HG03457 (cell line): ENCODE data around the gene IDUA.
"Not testable (repeated sequence)": the region's sequence is repeated elsewhere in the genome, so short reads cannot be mapped to it uniquely, and the experiment has no call there.

Experiments used
- ATAC-seq: cut with Tn5 transposase; IDR thresholded peaks from one replicate; pipeline ENCODE4 v1.9.1; 2021; ENCODE audit warnings: moderate number of reproducible peaks; ENCODE audit not compliant: unreplicated experiment

The IDUA gene

GRCh38 chr4:999240-999863, 12.5 kb downstream of the IDUA start:
- not testable (repeated sequence) for ATAC-seq

DNA sequence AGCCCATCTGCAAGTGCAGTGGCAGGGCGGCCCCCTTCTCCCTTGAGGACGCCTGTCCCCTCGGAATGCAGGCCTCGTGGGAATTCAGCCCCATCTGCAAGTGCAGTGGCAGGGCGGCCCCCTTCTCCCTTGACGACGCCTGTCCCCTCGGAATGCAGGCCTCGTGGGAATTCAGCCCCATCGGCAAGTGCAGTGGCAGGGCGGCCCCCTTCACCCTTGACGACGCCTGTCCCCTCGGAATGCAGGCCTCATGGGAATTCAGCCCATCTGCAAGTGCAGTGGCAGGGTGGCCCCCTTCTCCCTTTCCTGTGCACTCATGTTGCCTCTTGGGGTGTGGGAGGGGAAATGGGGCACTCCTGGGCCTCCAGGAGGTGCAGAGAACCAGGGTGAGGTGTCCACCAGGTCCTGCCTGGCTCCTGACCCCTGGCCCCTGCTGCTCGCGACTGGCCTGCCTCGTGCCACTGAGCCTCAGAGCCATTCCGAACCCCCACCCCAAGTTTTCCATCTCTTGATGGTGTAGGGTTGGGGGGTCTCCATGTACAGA, 13.1 kb downstream of the IDUA start:
- ATAC-seq = no peak

DNA sequence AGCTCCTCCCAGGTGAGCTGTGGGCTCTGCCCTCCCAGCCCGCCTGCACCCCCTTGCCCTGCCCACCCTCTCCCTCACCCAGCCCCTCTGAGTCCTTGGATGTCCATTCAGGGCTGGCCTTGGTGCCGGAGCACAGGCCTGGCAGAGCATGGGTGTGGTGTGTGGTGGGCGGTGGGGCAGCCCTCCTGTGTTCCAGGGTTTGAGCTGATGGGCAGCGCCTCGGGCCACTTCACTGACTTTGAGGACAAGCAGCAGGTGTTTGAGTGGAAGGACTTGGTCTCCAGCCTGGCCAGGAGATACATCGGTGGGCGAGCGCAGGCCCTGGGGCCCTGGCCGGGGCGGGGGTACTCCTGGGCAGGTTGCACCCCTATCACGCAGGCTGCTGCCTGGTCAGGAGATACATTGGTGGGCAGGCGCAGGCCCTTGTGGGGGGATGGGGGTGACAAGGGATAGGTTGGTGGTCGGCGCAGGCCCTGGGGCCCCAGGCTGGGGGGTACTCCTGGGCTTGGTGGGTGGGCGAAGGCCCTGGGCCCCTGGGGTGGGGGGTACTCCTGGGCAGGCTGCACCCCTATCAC, 13.9 kb downstream of the IDUA start:
- ATAC-seq = no peak

DNA sequence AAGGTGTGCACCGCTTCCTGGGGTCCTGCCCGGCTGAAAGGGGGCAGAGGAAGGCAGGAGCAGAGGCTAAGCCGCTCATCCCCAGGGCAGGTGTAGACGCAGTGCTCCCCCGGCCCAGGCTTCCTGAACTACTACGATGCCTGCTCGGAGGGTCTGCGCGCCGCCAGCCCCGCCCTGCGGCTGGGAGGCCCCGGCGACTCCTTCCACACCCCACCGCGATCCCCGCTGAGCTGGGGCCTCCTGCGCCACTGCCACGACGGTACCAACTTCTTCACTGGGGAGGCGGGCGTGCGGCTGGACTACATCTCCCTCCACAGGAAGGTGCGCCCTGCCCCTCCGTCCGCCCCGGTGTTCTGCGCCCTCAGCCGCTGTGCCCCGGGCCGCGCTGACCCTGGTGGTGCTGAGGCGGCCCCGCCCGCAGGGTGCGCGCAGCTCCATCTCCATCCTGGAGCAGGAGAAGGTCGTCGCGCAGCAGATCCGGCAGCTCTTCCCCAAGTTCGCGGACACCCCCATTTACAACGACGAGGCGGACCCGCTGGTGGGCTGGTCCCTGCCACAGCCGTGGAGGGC, 14.8 kb downstream of the IDUA start:
- no peak for ATAC-seq

GRCh38 chr4:1002131-1002630, 15.3 kb downstream of the IDUA start:
- no peak for ATAC-seq

DNA sequence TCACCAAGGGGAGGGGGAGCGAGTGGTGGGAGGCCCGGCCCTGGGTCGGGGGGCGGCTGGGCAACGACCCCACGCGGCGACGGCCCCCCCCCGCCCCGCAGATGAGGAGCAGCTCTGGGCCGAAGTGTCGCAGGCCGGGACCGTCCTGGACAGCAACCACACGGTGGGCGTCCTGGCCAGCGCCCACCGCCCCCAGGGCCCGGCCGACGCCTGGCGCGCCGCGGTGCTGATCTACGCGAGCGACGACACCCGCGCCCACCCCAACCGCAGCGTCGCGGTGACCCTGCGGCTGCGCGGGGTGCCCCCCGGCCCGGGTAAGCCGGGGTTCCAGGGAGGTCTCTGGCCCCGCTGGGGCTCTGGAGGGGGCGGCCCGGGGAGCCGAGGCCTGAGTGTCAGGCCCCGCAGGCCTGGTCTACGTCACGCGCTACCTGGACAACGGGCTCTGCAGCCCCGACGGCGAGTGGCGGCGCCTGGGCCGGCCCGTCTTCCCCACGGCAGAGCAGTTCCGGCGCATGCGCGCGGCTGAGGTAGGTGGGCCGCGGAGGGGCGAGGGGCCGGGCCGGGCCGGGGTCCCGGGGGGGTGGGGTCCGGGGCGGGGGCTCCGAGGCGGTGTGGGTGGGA, 15.9 kb downstream of the IDUA start:
- ATAC-seq = no peak

- ATAC-seq = no peak
These were observed 16.6 kb downstream of the IDUA start for GRCh38 chr4:1003271-1004070.

DNA sequence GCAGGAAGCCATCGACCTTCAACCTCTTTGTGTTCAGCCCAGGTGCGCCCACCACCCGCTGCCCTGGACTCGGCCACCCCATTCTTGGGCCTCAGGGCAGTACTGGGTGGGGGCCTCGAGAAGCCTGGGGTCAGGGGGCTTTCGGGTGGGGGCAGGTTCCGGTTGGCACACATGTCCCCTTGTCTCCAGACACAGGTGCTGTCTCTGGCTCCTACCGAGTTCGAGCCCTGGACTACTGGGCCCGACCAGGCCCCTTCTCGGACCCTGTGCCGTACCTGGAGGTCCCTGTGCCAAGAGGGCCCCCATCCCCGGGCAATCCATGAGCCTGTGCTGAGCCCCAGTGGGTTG, 17.2 kb downstream of the IDUA start:
- no peak for ATAC-seq

- no peak for ATAC-seq
These were observed 18.0 kb downstream of the IDUA start for GRCh38 chr4:1004557-1005485.

GRCh38 chr4:1006856-1007255, 20.0 kb downstream of the IDUA start:
- ATAC-seq = no peak

DNA sequence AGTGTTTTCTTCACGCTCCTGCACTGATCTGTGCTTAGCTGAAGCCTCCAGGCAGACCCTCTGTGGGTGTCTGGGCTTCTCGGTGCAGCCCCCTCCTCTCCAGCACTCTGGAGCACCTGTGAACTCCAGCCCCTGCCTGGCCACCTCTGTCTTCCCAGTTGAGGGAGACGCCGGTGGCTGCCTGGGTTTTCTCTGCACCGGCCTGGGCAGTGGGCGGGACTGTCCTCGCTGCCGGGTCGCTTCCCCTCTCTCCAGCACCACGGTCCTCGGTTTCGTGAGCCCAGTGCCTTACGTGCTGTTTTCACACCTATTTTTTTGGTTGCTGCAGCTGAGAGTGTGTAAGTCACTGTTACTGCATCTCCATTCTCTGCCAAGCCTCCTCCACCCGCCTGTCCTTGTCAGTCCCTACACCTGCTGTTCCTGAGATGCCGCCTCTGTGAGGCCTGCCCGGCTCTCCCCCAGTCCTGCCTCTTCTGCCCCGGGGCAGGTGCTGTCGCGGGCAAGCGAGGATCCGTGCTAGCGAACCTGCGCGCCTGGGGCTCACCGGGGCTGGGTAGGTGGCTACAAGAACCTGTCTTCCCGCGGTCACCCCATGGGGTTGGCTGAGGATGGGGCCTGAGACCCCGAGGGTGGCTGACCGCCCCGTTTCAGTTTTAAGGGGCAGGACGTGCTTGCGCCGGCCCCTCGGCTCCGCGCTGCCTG, 22.1 kb downstream of the IDUA start:
- ATAC-seq = no peak

- no peak for ATAC-seq
These were observed 22.9 kb downstream of the IDUA start for GRCh38 chr4:1009542-1010394.

- no peak for ATAC-seq
These were observed 23.7 kb downstream of the IDUA start for GRCh38 chr4:1010395-1011021.

GRCh38 chr4:1011022-1011665, 24.3 kb downstream of the IDUA start, which contains the start of gene FGFRL1:
Gene FGFRL1 (plus strand): TSS chr4:1011626. CDS start chr4:1012486, 860 bp downstream.
- ATAC-seq = no peak

DNA sequence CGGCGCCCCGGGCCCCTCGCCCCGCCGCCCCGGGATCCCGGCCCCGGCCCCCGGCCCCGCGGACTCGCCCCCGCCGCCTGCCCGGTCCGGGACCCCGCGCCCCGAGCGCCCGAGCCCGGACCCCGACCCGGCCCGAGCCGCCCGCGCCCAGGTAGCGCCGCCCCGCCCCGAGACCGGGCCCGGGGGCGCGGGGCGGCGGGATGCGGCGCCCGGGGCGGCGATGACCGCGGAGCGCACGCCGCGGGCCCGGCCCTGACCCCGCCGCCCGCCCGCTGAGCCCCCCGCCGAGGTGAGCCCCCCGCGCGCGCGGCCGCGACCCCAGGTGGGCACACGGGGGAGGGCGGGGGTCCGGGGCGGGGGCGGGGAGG, 24.8 kb downstream of the IDUA start:
- no peak for ATAC-seq

GRCh38 chr4:1012034-1012739, 25.3 kb downstream of the IDUA start:
- ATAC-seq = no peak
